Ascending aorta (tissue), 2 donors: ENCODE data around the gene YPEL5. TPM values are rescaled to one million over a fixed set of nuclear protein-coding genes. Genes with fewer than 3 reads are reported as not detected.

ENCODE experiments used
- DNase-seq, 2 donors: peaks; one replicate each; pipeline ENCODE4 v3.0.0-alpha.2; 2019; ENCODE audit warnings: low spot score in 2 of 2
- H3K27ac ChIP-seq, 2 donors: fragments of 200-600 bp; sonication (generic); one replicate each; pipeline ENCODE4 v1.5.1; 2016 to 2017; ENCODE audit warnings: mild to moderate bottlenecking in 1 of 2
- H3K27me3 ChIP-seq: fragments of 200-600 bp; sonication (generic); one replicate; pipeline ENCODE4 v1.5.1; 2017
- H3K36me3 ChIP-seq, 2 donors: fragments of 200-600 bp; sonication (generic); one replicate each; pipeline ENCODE4 v1.5.1; 2016
- H3K4me1 ChIP-seq, 2 donors: fragments of 200-600 bp; sonication (generic); one replicate each; pipeline ENCODE4 v1.5.1; 2016 to 2017; ENCODE audit warnings: mild to moderate bottlenecking in 1 of 2
- H3K4me3 ChIP-seq, 2 donors: fragments of 200-600 bp; sonication (generic); one replicate each; pipeline ENCODE4 v1.5.1; 2016 to 2017; ENCODE audit warnings: mild to moderate bottlenecking in 1 of 2
- H3K9me3 ChIP-seq, 2 donors: fragments of 200-600 bp; sonication (generic); one replicate each; pipeline ENCODE4 v1.5.1; 2016
- CTCF ChIP-seq, 3 experiments: fragments of 200-600 bp in 2 of 3; fragments of 450-650 bp in 1 of 3; sonication (generic) in 2 of 3; IDR thresholded peaks; one replicate each; pipeline ENCODE4 v1.5.1; 2016 to 2019; ENCODE audit warnings: antibody characterized with exemption in 3 of 3, mild to moderate bottlenecking in 1 of 3, moderate library complexity in 1 of 3
- intact Hi-C: fragments of 100-400 bp; cut with DNase I; formaldehyde crosslinking; loops from one replicate; pipeline ENCODE4 v1.15.1; 2023
- total RNA-seq: library from RNA; depleted of rRNA; stranded (reverse); fragments of >200 nt; gene quantifications from one replicate; pipeline ENCODE4 v1.1.0, GENCODE V29; 2016

YPEL5 gene
- total RNA-seq, 1 donor from 2014 or later: 14.2 TPM

DNA sequence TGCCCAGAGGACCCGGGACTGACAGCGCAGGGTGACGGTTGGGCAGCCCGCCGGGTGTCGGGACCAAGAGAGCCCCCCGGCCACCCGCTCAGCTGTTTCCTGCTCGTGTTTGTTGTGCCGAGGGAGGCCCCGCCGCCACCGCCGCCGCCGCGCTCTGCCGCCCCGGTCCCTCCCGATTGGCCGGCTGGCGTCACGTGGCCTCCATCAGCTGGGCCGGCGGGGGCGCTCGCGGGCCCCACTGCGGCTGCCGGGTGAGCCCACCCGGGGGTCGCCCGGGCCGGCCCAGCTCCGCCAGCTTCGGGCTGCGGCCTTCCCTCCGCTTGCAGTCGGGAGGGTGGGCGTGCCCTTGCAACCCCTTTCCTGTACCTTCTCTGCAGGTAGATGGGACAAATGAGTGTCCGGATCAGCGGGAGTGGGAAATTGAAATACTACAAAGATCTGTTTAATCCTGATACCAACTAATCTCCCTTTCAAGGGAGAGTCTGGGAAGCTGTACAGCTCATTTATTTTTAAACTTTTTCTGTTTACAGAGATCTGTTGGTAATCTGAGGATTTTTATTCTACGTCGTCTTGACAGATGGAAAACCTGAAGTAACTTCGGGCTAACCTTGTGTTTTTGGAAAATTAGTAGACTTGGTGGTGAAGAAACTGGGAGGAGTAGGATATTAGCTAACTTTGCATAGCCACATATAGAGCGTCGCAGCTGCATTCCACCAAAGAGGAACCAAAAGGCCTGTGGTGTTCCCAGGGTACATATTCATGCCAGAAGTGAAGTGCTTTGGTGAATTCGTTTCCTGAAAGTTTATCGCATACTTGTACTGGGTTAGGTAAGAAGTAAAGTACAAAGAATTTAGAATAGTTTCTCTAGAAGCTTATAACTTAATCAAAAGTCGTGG is 1.2 kb downstream of the YPEL5 start:
- peak; percentile 21 to 71 (median 49) for TF ChIP-seq CTCF (IDR thresholded peaks at IDR 0.05)
- peaks cover 0 to 11% of the 10 kb centered on the region in 2 donors for H3K36me3 ChIP-seq
- no peaks in the 10 kb centered on the region for H3K27me3 ChIP-seq
- H3K4me1 ChIP-seq: peaks cover 5 to 24% of the 10 kb centered on the region in 2 donors
- DNase-seq: peak; percentile 17 to 87
- H3K4me3 ChIP-seq: peak overlapping the region; percentile 98 to 100
- intact Hi-C loops: loop anchor here (2.0 to 10.0 kb wide), 4 partner anchors 84 to 1091 kb away; partner anchors contain the start of genes CLIP4 and LBH
- H3K9me3 ChIP-seq: no peaks in the 10 kb centered on the region
- peak overlapping the region; percentile 97 to 100 for H3K27ac ChIP-seq

GRCh38 chr2:30148850-30149249 is 2.0 kb downstream of the YPEL5 start:
- H3K4me1 ChIP-seq: peaks cover 5 to 29% of the 10 kb centered on the region in 2 donors
- no peaks in the 10 kb centered on the region for H3K27me3 ChIP-seq
- TF ChIP-seq CTCF (IDR thresholded peaks at IDR 0.05): no peak
- peak overlapping the region; percentile 98 to 100 for H3K4me3 ChIP-seq
- peaks cover 0 to 16% of the 10 kb centered on the region in 2 donors for H3K36me3 ChIP-seq
- no peak for DNase-seq
- intact Hi-C loops: loop anchor here (5.0 to 10.0 kb wide), 3 partner anchors 83 to 1034 kb away; partner anchors contain the start of genes CLIP4 and LBH
- no peaks in the 10 kb centered on the region for H3K9me3 ChIP-seq
- peak overlapping the region in 1 of 2 donors; percentile 39 for H3K27ac ChIP-seq

DNA sequence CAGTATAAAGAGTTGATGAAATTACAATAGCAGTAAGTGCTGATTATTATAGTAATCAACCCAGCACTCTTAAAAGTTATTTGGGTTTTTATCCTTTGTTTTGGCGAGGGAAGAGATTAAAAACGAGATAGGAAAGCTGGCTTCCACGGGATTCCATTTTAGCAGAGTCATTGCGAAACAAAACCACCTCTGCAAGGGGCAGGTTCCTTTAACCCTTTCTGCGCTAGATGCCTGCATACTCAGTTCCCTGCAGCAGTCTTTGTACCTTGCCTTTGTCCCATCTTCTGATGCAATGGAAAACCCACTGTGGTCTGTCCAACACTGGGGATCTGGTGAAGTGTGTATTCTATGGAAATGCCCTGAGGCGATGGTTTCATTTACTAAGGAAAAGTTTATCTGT is 2.7 kb downstream of the YPEL5 start:
- peak overlapping the region in 1 of 2 donors; percentile 38 for H3K27ac ChIP-seq
- peaks cover 8 to 31% of the 10 kb centered on the region in 2 donors for H3K4me1 ChIP-seq
- intact Hi-C loops: loop anchor here (5.0 to 10.0 kb wide), 3 partner anchors 83 to 1035 kb away; partner anchors contain the start of genes CLIP4 and LBH
- no peaks in the 10 kb centered on the region for H3K9me3 ChIP-seq
- TF ChIP-seq CTCF (IDR thresholded peaks at IDR 0.05): no peak
- no peaks in the 10 kb centered on the region for H3K27me3 ChIP-seq
- peak overlapping the region in 1 of 2 donors; percentile 100 for H3K4me3 ChIP-seq
- no peak for DNase-seq
- peaks cover 0 to 20% of the 10 kb centered on the region in 2 donors for H3K36me3 ChIP-seq

GRCh38 chr2:30149976-30150375 is 3.2 kb downstream of the YPEL5 start:
- TF ChIP-seq CTCF (IDR thresholded peaks at IDR 0.05): no peak
- Histone ChIP-seq H3K36me3 (peaks cover 0 to 20% of the 10 kb centered on the region in 2 donors), H3K27ac (peak overlapping the region in 1 of 2 donors; percentile 38), H3K9me3 (no peaks in the 10 kb centered on the region), H3K4me3 (peak overlapping the region in 1 of 2 donors; percentile 100), H3K4me1 (peaks cover 8 to 36% of the 10 kb centered on the region in 2 donors), H3K27me3 (no peaks in the 10 kb centered on the region)
- intact Hi-C loops: loop anchor here (5.0 to 10.0 kb wide), 3 partner anchors 82 to 1035 kb away; partner anchors contain the start of genes CLIP4 and LBH
- DNase-seq: no peak

DNA sequence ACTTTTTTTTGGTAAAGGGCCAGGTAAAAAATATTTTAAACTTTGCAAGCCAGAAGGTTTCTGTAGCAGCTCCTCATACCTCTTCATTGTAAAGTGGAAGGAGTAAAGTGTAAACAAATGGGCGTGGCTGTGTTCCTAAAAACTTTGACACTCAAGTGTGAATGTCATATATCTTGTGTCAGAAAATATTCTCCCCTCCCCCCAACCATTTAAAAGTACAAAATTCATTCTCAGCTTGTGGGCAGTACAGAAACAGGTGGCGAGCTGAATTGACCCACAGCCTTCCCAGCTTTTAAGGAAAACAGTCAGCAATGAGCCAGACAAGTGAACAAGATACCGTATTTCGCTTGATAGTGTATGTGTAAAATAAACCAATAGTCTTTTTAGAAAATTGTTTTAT is 4.0 kb downstream of the YPEL5 start:
- peak overlapping the region in 1 of 2 donors; percentile 100 for H3K4me3 ChIP-seq
- TF ChIP-seq CTCF (IDR thresholded peaks at IDR 0.05): no peak
- peaks cover 10 to 43% of the 10 kb centered on the region in 2 donors for H3K4me1 ChIP-seq
- H3K27ac ChIP-seq: peak overlapping the region in 1 of 2 donors; percentile 38
- intact Hi-C loops: no loop called here
- H3K27me3 ChIP-seq: no peaks in the 10 kb centered on the region
- DNase-seq: no peak
- H3K9me3 ChIP-seq: no peaks in the 10 kb centered on the region
- H3K36me3 ChIP-seq: peaks cover 0 to 20% of the 10 kb centered on the region in 2 donors
